Tibial nerve (tissue), 4 donors: ENCODE measurements around the gene EHD2. TPM values are rescaled to one million over a fixed set of nuclear protein-coding genes. Genes with fewer than 3 reads are reported as not detected.

ENCODE experiments used
- DNase-seq, 2 donors: peaks; one replicate each; pipeline ENCODE4 v3.0.0-alpha.2; 2019; ENCODE audit warnings: low spot score in 2 of 2
- H3K27ac ChIP-seq, 4 donors: fragments of 200-600 bp; sonication (generic) in 3 of 4; one replicate each; pipeline ENCODE4 v1.5.1; 2017 to 2019; ENCODE audit warnings: mild to moderate bottlenecking in 1 of 4
- H3K27me3 ChIP-seq, 2 donors: fragments of 200-600 bp; sonication (generic) in 1 of 2; one replicate each; pipeline versions ENCODE4 v1.5.1 to v1.6.0; 2017 to 2019
- H3K36me3 ChIP-seq, 3 donors: fragments of 200-600 bp; sonication (generic); one replicate each; pipeline ENCODE4 v1.5.1; 2018 to 2019
- H3K4me1 ChIP-seq, 4 donors: fragments of 200-600 bp; sonication (generic) in 3 of 4; one replicate each; pipeline ENCODE4 v1.5.1; 2017 to 2019
- H3K4me3 ChIP-seq, 4 donors: fragments of 200-600 bp; sonication (generic) in 3 of 4; one replicate each; pipeline ENCODE4 v1.5.1; 2017 to 2019; ENCODE audit warnings: mild to moderate bottlenecking in 1 of 4, moderate library complexity in 1 of 4
- H3K9me3 ChIP-seq, 4 donors: fragments of 200-600 bp; sonication (generic) in 3 of 4; one replicate each; pipeline ENCODE4 v1.5.1; 2017 to 2019
- CTCF ChIP-seq, 5 experiments: fragments of 200-600 bp in 3 of 5; fragments of 450-650 bp in 2 of 5; sonication (generic) in 3 of 5; IDR thresholded peaks; one replicate each; pipeline ENCODE4 v1.5.1; 2016 to 2019; ENCODE audit warnings: antibody characterized with exemption in 5 of 5, mild to moderate bottlenecking in 3 of 5, moderate library complexity in 2 of 5
- EP300 ChIP-seq, 2 donors: sonication (generic); formaldehyde crosslinking; IDR thresholded peaks; one replicate each; pipeline ENCODE4 v1.6.1; 2017; ENCODE audit warnings: antibody characterized with exemption in 2 of 2, mild to moderate bottlenecking in 1 of 2
- POLR2A ChIP-seq, 2 donors: fragments of 450-650 bp; IDR thresholded peaks; one replicate each; pipeline ENCODE4 v1.6.1; 2017; ENCODE audit warnings: antibody characterized with exemption in 2 of 2, mild to moderate bottlenecking in 2 of 2, moderate library complexity in 2 of 2
- WGBS, 2 donors: methylation state at CpG; one replicate each; pipeline ENCODE4 v1.1.5; 2018; 5-methylcytosine and 5-hydroxymethylcytosine counted together
- total RNA-seq, 4 donors: library from RNA; depleted of rRNA; stranded (reverse); fragments of >200 nt; gene quantifications; one replicate each; pipeline ENCODE4 v1.1.0, GENCODE V29; 2016

EHD2 gene
- total RNA-seq, 4 donors from 2014 or later, result 128 to 196 (median 159) TPM

DNA sequence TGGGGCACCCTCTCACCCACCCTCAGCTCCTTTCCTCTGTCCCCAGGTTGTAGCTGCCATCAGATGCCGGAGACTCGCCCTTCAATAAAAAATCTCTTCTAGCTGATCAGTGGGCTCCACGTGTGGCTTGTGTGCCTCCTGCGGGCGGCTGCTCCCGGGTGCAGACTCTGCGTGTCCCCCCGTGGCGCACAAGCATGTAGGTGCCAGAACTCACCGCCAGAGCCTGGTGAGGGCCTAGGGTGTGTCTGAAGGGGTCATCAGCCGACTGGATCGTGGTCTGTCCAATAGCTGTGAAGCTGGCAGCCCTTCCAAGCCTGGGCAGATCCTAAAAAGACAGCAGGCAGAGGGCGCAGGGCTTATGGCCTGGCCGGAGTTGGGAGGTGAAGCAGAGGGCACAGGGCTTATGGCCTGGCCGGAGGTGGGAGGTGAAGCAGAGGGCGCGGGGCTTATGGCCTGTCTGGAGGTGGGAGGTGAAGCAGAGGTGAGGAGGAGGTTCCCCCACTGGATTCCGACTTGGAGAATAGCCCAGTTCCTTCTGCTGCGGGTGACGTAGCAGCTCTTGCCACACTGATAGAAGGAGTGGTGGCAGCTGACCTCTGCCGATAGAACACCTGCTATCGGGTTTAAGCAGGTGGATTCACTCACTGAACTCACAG lies 43.9 kb downstream of the EHD2 start:
- H3K4me3 ChIP-seq, result no peak overlapping the region
- H3K27me3 ChIP-seq, result no peaks in the 10 kb centered on the region
- H3K27ac ChIP-seq, result peak overlapping the region in 1 of 4 donors; percentile 56
- no peaks in the 10 kb centered on the region for H3K4me1 ChIP-seq
- WGBS, 2 donors, result 73 to 86% methylated on average over 22 of the region's 22 CpGs
- H3K36me3 ChIP-seq, result peaks cover 10 to 85% (median 59%) of the 10 kb centered on the region in 3 donors
- H3K9me3 ChIP-seq, result no peaks in the 10 kb centered on the region
- DNase-seq, result no peak
- TF ChIP-seq POLR2A (IDR thresholded peaks at IDR 0.05), result no peak
- TF ChIP-seq CTCF (IDR thresholded peaks at IDR 0.05), result no peak
- TF ChIP-seq EP300 (IDR thresholded peaks at IDR 0.05), result no peak

- 80 to 83% methylated on average over 14 of the region's 14 CpGs for WGBS, 2 donors
- Histone ChIP-seq H3K27me3 (no peaks in the 10 kb centered on the region), H3K27ac (peak overlapping the region in 1 of 4 donors; percentile 56), H3K4me1 (peaks cover 0 to 4% (median 0%) of the 10 kb centered on the region in 4 donors), H3K36me3 (peaks cover 10 to 78% (median 52%) of the 10 kb centered on the region in 3 donors), H3K9me3 (no peaks in the 10 kb centered on the region), H3K4me3 (no peak overlapping the region)
- no peak for TF ChIP-seq CTCF (IDR thresholded peaks at IDR 0.05)
- no peak for TF ChIP-seq POLR2A (IDR thresholded peaks at IDR 0.05)
- no peak for TF ChIP-seq EP300 (IDR thresholded peaks at IDR 0.05)
- no peak for DNase-seq
These were observed 44.6 kb downstream of the EHD2 start for GRCh38 chr19:47757617-47758442.

GRCh38 chr19:47758443-47758804 lies 45.2 kb downstream of the EHD2 start:
- 85 to 94% methylated on average over 5 of the region's 5 CpGs for WGBS, 2 donors
- peaks cover 10 to 72% (median 47%) of the 10 kb centered on the region in 3 donors for H3K36me3 ChIP-seq

DNA sequence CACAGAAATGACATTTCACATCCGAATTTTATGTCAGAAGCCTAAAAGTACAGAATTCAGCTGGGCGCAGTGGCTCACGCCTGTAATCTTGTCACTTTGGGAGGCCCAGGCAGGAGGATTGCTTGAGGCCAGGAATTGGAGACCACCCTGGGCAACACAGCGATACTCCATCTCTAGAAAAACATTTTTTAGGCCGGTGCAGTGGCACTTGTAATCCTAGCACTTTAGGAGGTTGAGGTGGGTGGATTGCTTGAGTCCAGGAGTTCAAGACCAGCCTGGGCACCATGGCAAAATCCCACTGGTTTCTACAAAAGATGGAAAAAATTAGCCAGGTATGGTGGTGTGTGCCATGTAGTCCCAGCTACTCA lies 47.4 kb downstream of the EHD2 start:
- peaks cover 0 to 11% (median 0%) of the 10 kb centered on the region in 4 donors for H3K4me1 ChIP-seq
- 85 to 88% methylated on average over 5 of the region's 5 CpGs for WGBS, 2 donors
- no peak for TF ChIP-seq POLR2A (IDR thresholded peaks at IDR 0.05)
- TF ChIP-seq EP300 (IDR thresholded peaks at IDR 0.05), result no peak
- H3K9me3 ChIP-seq, result no peaks in the 10 kb centered on the region
- peak overlapping the region in 1 of 4 donors; percentile 25 for H3K27ac ChIP-seq
- H3K4me3 ChIP-seq, result no peak overlapping the region
- peaks cover 3 to 50% (median 26%) of the 10 kb centered on the region in 3 donors for H3K36me3 ChIP-seq
- H3K27me3 ChIP-seq, result no peaks in the 10 kb centered on the region
- DNase-seq, result no peak

More at GRCh38 chr19:47758443-47758804, 45.2 kb downstream of the EHD2 start:
- no peaks in the 10 kb centered on the region for H3K27me3 ChIP-seq
- DNase-seq, result no peak
- H3K27ac ChIP-seq, result no peak overlapping the region
- TF ChIP-seq CTCF (IDR thresholded peaks at IDR 0.05) (no peak), POLR2A (IDR thresholded peaks at IDR 0.05) (no peak), EP300 (IDR thresholded peaks at IDR 0.05) (no peak)
- H3K4me3 ChIP-seq, result no peak overlapping the region
- H3K9me3 ChIP-seq, result no peaks in the 10 kb centered on the region
- H3K4me1 ChIP-seq, result peaks cover 0 to 7% (median 0%) of the 10 kb centered on the region in 4 donors

- 70 to 79% methylated on average over 5 of the region's 5 CpGs for WGBS, 2 donors
- no peaks in the 10 kb centered on the region for H3K27me3 ChIP-seq
- H3K4me3 ChIP-seq, result no peak overlapping the region
- peaks cover 0 to 40% (median 16%) of the 10 kb centered on the region in 3 donors for H3K36me3 ChIP-seq
- no peak for DNase-seq
- no peak overlapping the region for H3K27ac ChIP-seq
- TF ChIP-seq EP300 (IDR thresholded peaks at IDR 0.05) (no peak), POLR2A (IDR thresholded peaks at IDR 0.05) (no peak), CTCF (IDR thresholded peaks at IDR 0.05) (no peak)
- peaks cover 0 to 18% (median 2%) of the 10 kb centered on the region in 4 donors for H3K4me1 ChIP-seq
- H3K9me3 ChIP-seq, result no peaks in the 10 kb centered on the region
These were observed 48.3 kb downstream of the EHD2 start for GRCh38 chr19:47761566-47761965.
